ENCODE results near the gene CCDC32. TPM values are rescaled to one million over a fixed set of nuclear protein-coding genes. Genes with fewer than 3 reads are reported as not detected.

The CCDC32 gene
- total and polyA plus RNA-seq, 2 of the 8 experiments (the other 6 are each of a cell fraction or from before 2014, with no cell fraction given) = 8.9 to 12.1 TPM

GRCh38 chr15:40569129-40569953 is 4.5 kb upstream of the CCDC32 start, which contains the start of gene RPUSD2 (continued):
- TF ChIP-seq TEAD4 (IDR thresholded peaks at IDR 0.05; ENCODE audit: low read depth, low read length) = no peak
- TF ChIP-seq POLR2AphosphoS5 (IDR thresholded peaks at IDR 0.05; ENCODE audit: low read depth, low read length) = peak; percentile 95
- no peak for TF ChIP-seq CHD1 (IDR thresholded peaks at IDR 0.05; ENCODE audit: low read depth, low read length)
- TF ChIP-seq POLR2A (IDR thresholded peaks at IDR 0.05; ENCODE audit: control extremely low read depth in 1 of 2, low read depth in 2 of 2, low read length in 2 of 2) = peak; percentile 91 to 94
- peak; percentile 83 for TF ChIP-seq TAF1 (IDR thresholded peaks at IDR 0.05; ENCODE audit: low read depth, low read length)
- no peak for TF ChIP-seq RXRA (IDR thresholded peaks at IDR 0.05; ENCODE audit: insufficient read depth, low read depth, low read length)
- no peak for TF ChIP-seq CBX5 (IDR thresholded peaks at IDR 0.05; ENCODE audit: low read depth, low read length)
- no peak for TF ChIP-seq RNF2 (IDR thresholded peaks at IDR 0.05; ENCODE audit: borderline replicate concordance, low read depth, low read length, missing control alignments, poor library complexity, severe bottlenecking)
- no peak for TF ChIP-seq ZNF274 (IDR thresholded peaks at IDR 0.05; ENCODE audit: borderline replicate concordance, extremely low read depth, low read length)
- TF ChIP-seq MAFK (IDR thresholded peaks at IDR 0.05; ENCODE audit: low read depth, low read length) = no peak
- TF ChIP-seq GTF2F1 (IDR thresholded peaks at IDR 0.05; ENCODE audit: borderline replicate concordance, low read depth, low read length) = no peak
- no peak for TF ChIP-seq EGR1 (IDR thresholded peaks at IDR 0.05; ENCODE audit: borderline replicate concordance, low read depth, low read length)
- TF ChIP-seq GABPA (IDR thresholded peaks at IDR 0.05; ENCODE audit: borderline replicate concordance, insufficient read depth, low read length) = 0 out of 2 replicates have a peak, but pooled peaks have one; percentile 13
- no peak for TF ChIP-seq SIRT6 (IDR thresholded peaks at IDR 0.05; ENCODE audit: low read length)
- no peak for TF ChIP-seq TCF12 (IDR thresholded peaks at IDR 0.05; ENCODE audit: low read depth, low read length)
- TF ChIP-seq TAF7 (optimal IDR thresholded peaks at IDR 0.05; ENCODE audit: borderline replicate concordance, low read depth, low read length) = peak; percentile 34
- peak; percentile 90 for TF ChIP-seq SAP30 (IDR thresholded peaks at IDR 0.05; ENCODE audit: insufficient read depth, insufficient replicate concordance, low read length)
- TF ChIP-seq CREB1 (IDR thresholded peaks at IDR 0.05) = peak; percentile 99
- no peak for TF ChIP-seq FOSL1 (IDR thresholded peaks at IDR 0.05; ENCODE audit: insufficient read depth, low read depth, low read length)
- TF ChIP-seq EZH2 (IDR thresholded peaks at IDR 0.05; ENCODE audit: low read depth, low read length, severe bottlenecking) = no peak
- no peak for TF ChIP-seq CTBP2 (IDR thresholded peaks at IDR 0.05; ENCODE audit: borderline replicate concordance, insufficient read depth, insufficient read length, low read length)
